HepG2 (cell line): ENCODE data around the gene ATRN. TPM values are rescaled to one million over a fixed set of nuclear protein-coding genes. Genes with fewer than 3 reads are reported as not detected.

ENCODE experiments used
- ATAC-seq: fragments of 200-7000 bp; cut with Tn5 transposase; 3 replicates; pipeline ENCODE4 v1.9.1; 2020; ENCODE audit warnings: mild to moderate bottlenecking, moderate library complexity
- BruUV-seq: library from RNA; stranded (reverse); fragments of 400-500 nt; replicated peaks from 2 replicates; lab custom pipeline; 2021; lab: Mats Ljungman, UMichigan
- CTCF ChIA-PET: fragments of 300-600 bp; formaldehyde crosslinking; extraction: SDS; loops from one replicate; lab custom pipeline; 2021; ENCODE audit warnings: low total read pairs, inconsistent platforms, low intra/inter-chr PET ratio; lab: Yijun Ruan, JAX
- POLR2A ChIA-PET: fragments of 350-600 bp; sonication (Branson Sonifier 250); formaldehyde crosslinking; loops from one replicate; lab custom pipeline; 2020; ENCODE audit warnings: antibody characterized with exemption, inconsistent platforms; lab: Yijun Ruan, JAX
- DNase-seq: peaks from one replicate; pipeline ENCODE4 v3.0.0-alpha.2; 2015; ENCODE audit warnings: low spot score
- FAIRE-seq: peaks from 3 replicates; lab custom pipeline; 2011; peaks lifted over from hg19 to GRCh38; lab: Jason Lieb, UNC
- H2AFZ ChIP-seq: one replicate; pipeline ENCODE4 v1.6.1; 2011; ENCODE audit warnings: low read length, inconsistent platforms
- H3K27ac ChIP-seq: fragments of 300-600 bp; 3 replicates; pipeline ENCODE4 v1.8.0; 2011; ENCODE audit warnings: mixed run types, mild to moderate bottlenecking, mixed read lengths, low read length, inconsistent platforms; ENCODE audit not compliant: insufficient read depth; ENCODE audit errors: extremely low read length
- H3K27me3 ChIP-seq, 2 experiments: fragments of 200-600 bp in 1 of 2; 2 replicates in 1 of 2; 3 replicates in 1 of 2; pipeline versions ENCODE4 v1.6.0 to v1.8.0; 2011; ENCODE audit warnings: low read length in 2 of 2, mild to moderate bottlenecking in 2 of 2, moderate library complexity in 2 of 2, inconsistent platforms in 1 of 2; ENCODE audit not compliant: insufficient read depth in 2 of 2, control insufficient read depth in 1 of 2
- H3K36me3 ChIP-seq, 2 experiments: fragments of 200-600 bp in 1 of 2; replicated peaks in 1 of 2; 2 replicates in 1 of 2; 3 replicates in 1 of 2; pipeline versions ENCODE4 v1.5.1 to v1.8.0; 2011; ENCODE audit warnings: low read length in 2 of 2, inconsistent platforms in 1 of 2; ENCODE audit not compliant: insufficient read depth in 2 of 2, control insufficient read depth in 1 of 2
- H3K4me1 ChIP-seq: 2 replicates; pipeline ENCODE4 v1.5.1; 2012; ENCODE audit warnings: low read length, inconsistent platforms; ENCODE audit not compliant: insufficient read depth
- H3K4me2 ChIP-seq: 2 replicates; pipeline ENCODE4 v1.6.0; 2011; ENCODE audit warnings: low read depth, low read length, inconsistent platforms
- H3K4me3 ChIP-seq, 3 experiments: fragments of 200-600 bp in 1 of 3; sonication (generic), shearing (Covaris generic) in 1 of 3; replicated peaks in 1 of 3; 2 replicates each; pipeline ENCODE4 v1.5.1; 2011 to 2016; ENCODE audit warnings: low read length in 3 of 3, inconsistent platforms in 2 of 3, low read depth in 2 of 3, mild to moderate bottlenecking in 2 of 3, control low read depth in 1 of 3, mixed read lengths in 1 of 3; ENCODE audit not compliant: insufficient read depth in 1 of 3
- H3K79me2 ChIP-seq: one replicate; pipeline ENCODE4 v1.6.1; 2011; ENCODE audit warnings: low read length, inconsistent platforms; ENCODE audit not compliant: insufficient read depth
- H3K9ac ChIP-seq: 2 replicates; pipeline ENCODE4 v1.6.0; 2011; ENCODE audit warnings: mild to moderate bottlenecking, low read depth, low read length, inconsistent platforms; ENCODE audit not compliant: insufficient read depth
- H3K9me3 ChIP-seq: 2 replicates; pipeline ENCODE4 v1.5.1; 2012; ENCODE audit warnings: mild to moderate bottlenecking, low read length
- H4K20me1 ChIP-seq: 2 replicates; pipeline ENCODE4 v1.6.0; 2011; ENCODE audit warnings: inconsistent platforms, mild to moderate bottlenecking, low read length, moderate library complexity; ENCODE audit not compliant: insufficient read depth
- EEA1 ChIP-seq: sonication (generic); formaldehyde crosslinking; IDR thresholded peaks from 2 replicates; pipeline ENCODE4 v1.5.1; 2020; ENCODE audit warnings: mild to moderate bottlenecking, missing genetic modification reagents, borderline replicate concordance
- FOXA3 ChIP-seq: IDR thresholded peaks from 2 replicates; pipeline ENCODE4 v1.6.1; 2016; ENCODE audit warnings: missing genetic modification reagents, missing compliant biosample characterization
- MTERF4 ChIP-seq: sonication (generic); formaldehyde crosslinking; IDR thresholded peaks from 2 replicates; pipeline ENCODE4 v1.8.0; 2023; ENCODE audit warnings: mild to moderate bottlenecking, missing genetic modification reagents
- SRY ChIP-seq: sonication (generic); formaldehyde crosslinking; IDR thresholded peaks from 2 replicates; pipeline ENCODE4 v1.8.0; 2022; ENCODE audit warnings: mild to moderate bottlenecking, missing genetic modification reagents
- ZNF746 ChIP-seq: sonication (generic); formaldehyde crosslinking; IDR thresholded peaks from 2 replicates; pipeline ENCODE4 v1.8.0; 2022; ENCODE audit warnings: mild to moderate bottlenecking, missing genetic modification reagents
- ZNF747 ChIP-seq: sonication (generic); formaldehyde crosslinking; IDR thresholded peaks from 2 replicates; pipeline ENCODE4 v1.8.1; 2023; ENCODE audit warnings: missing genetic modification reagents, mild to moderate bottlenecking, borderline replicate concordance
- ZNF766 ChIP-seq: sonication (generic); formaldehyde crosslinking; IDR thresholded peaks from 2 replicates; pipeline ENCODE4 v1.5.0; 2020; ENCODE audit warnings: missing genetic modification reagents, borderline replicate concordance
- WGBS: methylation state at CpG from one replicate; pipeline ENCODE4 v1.1.6; 2017; ENCODE audit warnings: low lambda C conversion rate; 5-methylcytosine and 5-hydroxymethylcytosine counted together
- in situ Hi-C: cut with HindIII; loops from 2 replicates; pipeline ENCODE4 v1.10.0; 2017; ENCODE audit warnings: low pct_unique_long_range_greater_than_20kb; ENCODE audit not compliant: extremely low pct_ligation_motif_present
- intact Hi-C: fragments of 100-400 bp; cut with micrococcal nuclease; formaldehyde crosslinking; loops from one replicate; pipeline ENCODE4 v1.10.0; 2022; ENCODE audit not compliant: unreplicated experiment
- polyA plus RNA-seq, 8 experiments: library from polyadenylated mRNA; depleted of rRNA in 3 of 8; stranded (reverse) in 7 of 8; unstranded in 1 of 8; fragments of >200 nt; fragmentation: Illumina TruSeq in 4 of 8; extraction: Trizol in 4 of 8; gene quantifications; 2 replicates each; pipeline versions ENCODE4 v1.2.1 to v1.2.3, GENCODE V29; 2011 to 2016; ENCODE audit warnings: low read depth in 4 of 8, missing spikeins in 1 of 8, mixed read lengths in 1 of 8; ENCODE audit not compliant: insufficient read depth in 1 of 8
- total RNA-seq, 5 experiments: library from RNA; depleted of rRNA; stranded (reverse); fragments of >200 nt; fragmentation: Illumina TruSeq; extraction: Trizol; gene quantifications; 2 replicates each; pipeline ENCODE4 v1.2.3, GENCODE V29; 2016; ENCODE audit warnings: low read depth in 1 of 5
- TF ChIP-seq, protein P1 (sequence below): IDR thresholded peaks from 2 replicates; pipeline ENCODE4 v1.6.1; 2016; ENCODE audit warnings: missing biosample characterization, missing genetic modification reagents, low read depth

ATRN gene
- total and polyA plus RNA-seq, 2 of the 13 experiments (the other 11 are each of a cell fraction or from before 2014, with no cell fraction given), result 44.2 to 81.1 TPM

DNA sequence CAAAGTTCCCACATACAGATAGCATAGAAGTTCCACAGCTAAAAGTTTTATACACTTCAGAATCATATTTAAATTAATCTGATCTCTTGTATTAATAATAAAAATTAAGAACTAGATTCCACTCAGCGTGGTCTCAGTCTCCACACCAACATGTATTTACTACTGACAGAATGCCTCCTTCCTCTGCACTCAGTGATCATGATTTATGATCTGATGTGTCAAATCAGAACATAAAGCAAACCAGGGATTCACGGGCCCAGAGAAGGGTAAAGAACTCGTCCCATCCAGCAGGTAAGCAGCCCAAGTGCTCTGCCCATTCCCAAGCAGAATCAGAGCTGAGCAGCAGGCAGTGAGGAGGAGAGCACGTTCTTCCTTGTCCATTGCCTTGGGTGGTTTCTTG lies 14.2 kb upstream of the ATRN start (continued):
- TF ChIP-seq, protein P1, sequence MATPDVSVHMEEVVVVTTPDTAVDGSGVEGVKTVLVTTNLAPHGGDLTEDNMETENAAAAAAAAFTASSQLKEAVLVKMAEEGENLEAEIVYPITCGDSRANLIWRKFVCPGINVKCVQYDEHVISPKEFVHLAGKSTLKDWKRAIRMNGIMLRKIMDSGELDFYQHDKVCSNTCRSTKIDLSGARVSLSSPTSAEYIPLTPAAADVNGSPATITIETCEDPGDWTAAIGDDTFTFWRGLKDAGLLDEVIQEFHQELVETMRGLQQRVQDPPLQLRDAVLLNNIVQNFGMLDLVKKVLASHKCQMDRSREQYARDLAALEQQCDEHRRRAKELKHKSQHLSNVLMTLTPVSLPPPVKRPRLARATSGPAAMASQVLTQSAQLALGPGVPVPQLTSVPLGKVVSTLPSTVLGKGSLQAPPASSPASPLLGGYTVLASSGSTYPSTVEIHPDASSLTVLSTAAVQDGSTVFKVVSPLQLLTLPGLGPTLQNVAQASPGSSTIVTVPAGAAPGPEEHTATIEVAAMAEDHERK (CRISPR knock-in tag), result no peak

DNA sequence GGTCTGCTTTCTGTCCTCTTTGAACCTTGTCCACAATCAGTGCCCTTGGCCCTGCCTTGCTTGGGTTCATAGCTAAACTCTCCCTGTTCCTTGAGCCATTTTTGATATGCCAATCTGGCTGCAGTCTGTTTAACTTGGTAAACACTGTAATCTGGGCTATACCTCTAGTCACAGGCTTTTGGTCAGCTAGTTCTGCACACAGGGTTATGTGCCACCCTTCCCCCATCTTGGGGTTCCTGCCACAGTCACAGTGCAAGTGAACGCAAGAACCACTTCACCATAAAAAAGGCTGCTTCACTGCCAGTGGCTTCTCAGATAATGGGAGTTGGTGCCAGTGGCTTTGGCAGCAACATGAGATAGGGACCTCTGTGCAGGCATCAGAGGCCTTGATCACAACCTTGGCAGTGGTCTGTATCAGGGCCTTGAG lies 10.9 kb upstream of the ATRN start:
- in situ Hi-C loops (no loop called here), intact Hi-C loops (no loop called here)
- ATAC-seq (peak; percentile 14), FAIRE-seq (no peak), DNase-seq (no peak)
- no peaks in the 10 kb centered on the region for H4K20me1 ChIP-seq
- no peak overlapping the region for H3K4me3 ChIP-seq
- H2AFZ ChIP-seq, result no peak overlapping the region
- peaks cover 40% of the 10 kb centered on the region for H3K4me1 ChIP-seq
- H3K79me2 ChIP-seq, result no peaks in the 10 kb centered on the region
- WGBS, result 92% methylated on average over 1 of the region's 1 CpG
- H3K27ac ChIP-seq, result no peak overlapping the region
- BruUV-seq, result no TSS peak
- H3K9ac ChIP-seq, result no peak overlapping the region
- no peak overlapping the region; the same call in 1 of the 2 replicates for H3K4me2 ChIP-seq
- no peaks in the 10 kb centered on the region for H3K9me3 ChIP-seq
- TF ChIP-seq ZNF747, result 0 out of 2 replicates have a peak, but pooled peaks have one; percentile 27
- TF ChIP-seq ZNF746 (CRISPR knock-in tag), result 0 out of 2 replicates have a peak, but pooled peaks have one; percentile 2
- peak; percentile 19; the same call in 1 of the 2 replicates for TF ChIP-seq FOXA3 (CRISPR knock-in tag)
- TF ChIP-seq MTERF4 (CRISPR knock-in tag), result 0 out of 2 replicates have a peak, but pooled peaks have one; percentile 47
- TF ChIP-seq EEA1 (CRISPR knock-in tag), result 0 out of 2 replicates have a peak, but pooled peaks have one; percentile 30
- TF ChIP-seq SRY, result no peak
- no peak for TF ChIP-seq ZNF766 (CRISPR knock-in tag)
- H3K27me3 ChIP-seq, result peaks cover 0 to 20% of the 10 kb centered on the region in 2 experiments; a peak in 1 of 5 replicates
- H3K36me3 ChIP-seq, result no peaks in the 10 kb centered on the region
- CTCF ChIA-PET, result no interaction called here
- POLR2A ChIA-PET, result interaction anchor here (0.6 to 5.7 kb wide), 2 partner anchors 12 to 52 kb away, joined by 3 to 40 read pairs; partner anchors contain the start of genes ATRN and DNAAF9
